Right lobe of liver (tissue), 6 donors: ENCODE measurements around the gene THSD8. TPM values are rescaled to one million over a fixed set of nuclear protein-coding genes. Genes with fewer than 3 reads are reported as not detected.

ENCODE experiments used
- ATAC-seq, 4 donors: fragments of 200-7000 bp; cut with Tn5 transposase; one replicate each; pipeline ENCODE4 v1.9.1; 2020; ENCODE audit warnings: mild to moderate bottlenecking in 4 of 4, moderate library complexity in 4 of 4
- DNase-seq, 3 donors: peaks; one replicate each; pipeline ENCODE4 v3.0.0-alpha.2; 2020
- H3K27ac ChIP-seq, 3 donors: fragments of 200-600 bp; one replicate each; pipeline ENCODE4 v1.8.0; 2022
- H3K27me3 ChIP-seq, 2 donors: fragments of 200-600 bp; one replicate each; pipeline ENCODE4 v1.8.0; 2022
- H3K36me3 ChIP-seq, 4 donors: fragments of 200-600 bp; sonication (generic) in 1 of 4; one replicate each; pipeline versions ENCODE4 v1.5.1 to v1.8.0; 2017 to 2022; ENCODE audit warnings: control low read depth in 1 of 4
- H3K4me1 ChIP-seq, 4 donors: fragments of 200-600 bp; sonication (generic) in 1 of 4; one replicate each; pipeline versions ENCODE4 v1.5.1 to v1.8.0; 2017 to 2022; ENCODE audit warnings: control low read depth in 1 of 4
- H3K4me3 ChIP-seq, 3 donors: fragments of 200-600 bp; one replicate each; pipeline ENCODE4 v1.8.0; 2022
- H3K9me3 ChIP-seq, 4 donors: fragments of 200-600 bp; sonication (generic) in 1 of 4; one replicate each; pipeline versions ENCODE4 v1.5.1 to v1.8.0; 2017 to 2022; ENCODE audit warnings: control low read depth in 1 of 4
- CTCF ChIP-seq, 4 donors: fragments of 200-600 bp in 3 of 4; fragments of 450-650 bp in 1 of 4; IDR thresholded peaks; one replicate each; pipeline versions ENCODE4 v1.5.1 to v1.8.0; 2016 to 2022; ENCODE audit warnings: antibody characterized with exemption in 4 of 4, mild to moderate bottlenecking in 2 of 4
- POLR2A ChIP-seq: fragments of 450-650 bp; IDR thresholded peaks from one replicate; pipeline ENCODE4 v1.6.1; 2017; ENCODE audit warnings: antibody characterized with exemption, mild to moderate bottlenecking
- WGBS: methylation state at CpG from one replicate; pipeline ENCODE4 v1.1.6; 2018; ENCODE audit warnings: low coverage, low lambda C conversion rate; ENCODE audit not compliant: insufficient coverage; ENCODE audit errors: missing lambda C conversion rate; 5-methylcytosine and 5-hydroxymethylcytosine counted together
- intact Hi-C, 2 donors: fragments of 100-400 bp; cut with DNase I; formaldehyde crosslinking; loops; one replicate each; pipeline versions ENCODE4 v1.11.2 to v1.14.1; 2022
- total RNA-seq, 6 experiments: library from RNA; depleted of rRNA in 2 of 6; stranded (reverse); fragments of >200 nt in 2 of 6; fragmentation: NEBNext Ultra II Directional in 3 of 6; extraction: Animal tissue kit (Norgen Biotek cat#: 25700) in 3 of 6; gene quantifications; one replicate each; pipeline versions ENCODE4 v1.1.0 to v1.2.4, GENCODE V29; 2016 to 2023
- donor health status: DM: no; HTN: yes; CAD: no.
- donor health status: DM: no; HTN: no; CAD: no.
- donor health status: DM: no; HTN: no; CAD: no.
- donor health status: DM: no; HTN: yes; CAD: no.
- donor health status: DM: no; HTN: yes; CAD: no.

THSD8 gene
- total RNA-seq, 6 experiments from 2014 or later: 0.62 to 2.0 (median 1.2) TPM; not detected in 1

GRCh38 chr19:12770922-12771321, 30.9 kb upstream of the THSD8 start:
- no peak for ATAC-seq
- intact Hi-C loops: loop anchor here in 1 of 2 donors (10.0 kb wide), 1 partner anchor 46 kb away; the partner anchor contains the start of gene TNPO2
- H3K36me3 ChIP-seq: no peaks in the 10 kb centered on the region
- no peak overlapping the region for H3K4me3 ChIP-seq
- no CpG with 5 or more reads among the region's 13 CpGs for WGBS
- H3K27me3 ChIP-seq: no peaks in the 10 kb centered on the region
- no peaks in the 10 kb centered on the region for H3K4me1 ChIP-seq
- H3K27ac ChIP-seq: no peak overlapping the region
- H3K9me3 ChIP-seq: no peaks in the 10 kb centered on the region
- DNase-seq: no peak
- no peak for TF ChIP-seq POLR2A
- TF ChIP-seq CTCF (IDR thresholded peaks at IDR 0.05): no peak

- H3K27me3 ChIP-seq: no peaks in the 10 kb centered on the region
- intact Hi-C loops: loop anchor here in 1 of 2 donors (10.0 kb wide), 1 partner anchor 48 kb away; the partner anchor contains the start of gene TNPO2
- no peak overlapping the region for H3K4me3 ChIP-seq
- no peaks in the 10 kb centered on the region for H3K9me3 ChIP-seq
- no peaks in the 10 kb centered on the region for H3K36me3 ChIP-seq
- TF ChIP-seq POLR2A: no peak
- H3K4me1 ChIP-seq: no peaks in the 10 kb centered on the region
- ATAC-seq: no peak
- WGBS: 57% methylated on average over 4 of the region's 4 CpGs
- no peak overlapping the region for H3K27ac ChIP-seq
- DNase-seq: no peak
These were observed 29.5 kb upstream of the THSD8 start for GRCh38 chr19:12772323-12772722.

GRCh38 chr19:12773571-12773970, 28.3 kb upstream of the THSD8 start:
- no peak overlapping the region for H3K27ac ChIP-seq
- H3K27me3 ChIP-seq: no peaks in the 10 kb centered on the region
- H3K36me3 ChIP-seq: no peaks in the 10 kb centered on the region
- H3K4me1 ChIP-seq: peaks cover 0 to under 1% (median under 1%) of the 10 kb centered on the region in 4 donors
- TF ChIP-seq POLR2A: no peak
- TF ChIP-seq CTCF (IDR thresholded peaks at IDR 0.05): peak in 2 of 4 donors; percentile 23 to 24
- intact Hi-C loops: loop anchor here in 1 of 2 donors (10.0 kb wide), 1 partner anchor 49 kb away; the partner anchor contains the start of gene TNPO2
- ATAC-seq (no peak), DNase-seq (no peak)
- H3K9me3 ChIP-seq: no peaks in the 10 kb centered on the region
- no peak overlapping the region for H3K4me3 ChIP-seq
- 75% methylated on average over 2 of the region's 2 CpGs for WGBS

- DNase-seq: peak; percentile 81 to 90 (median 90)
- ATAC-seq: peak; percentile 9 to 40 (median 24)
- no peak for TF ChIP-seq CTCF (IDR thresholded peaks at IDR 0.05)
- peak; percentile 49 for TF ChIP-seq POLR2A
- H3K4me3 ChIP-seq: peak within 1 kb of the TSS; percentile 60 to 69 (median 67)
- H3K36me3 ChIP-seq: no peaks in the 10 kb centered on the region
- intact Hi-C loops: loop anchor here in 1 of 2 donors (10.0 kb wide), 1 partner anchor 50 kb away; the partner anchor contains the start of gene TNPO2
- peaks cover 0 to 10% (median 3%) of the 10 kb centered on the region in 4 donors for H3K4me1 ChIP-seq
- H3K27ac ChIP-seq: peak within 1 kb of the TSS; percentile 44 to 69 (median 46)
- WGBS: 20% methylated on average over 6 of the region's 58 CpGs
- H3K27me3 ChIP-seq: no peaks in the 10 kb centered on the region
- H3K9me3 ChIP-seq: no peaks in the 10 kb centered on the region
These were observed 27.0 kb upstream of the THSD8 start, which contains the start of gene HOOK2 for GRCh38 chr19:12774588-12775555. TSS of gene HOOK2 (minus strand) at chr19:12775552. CDS start at chr19:12775449, 103 bp downstream.
